A673 (cell line): ENCODE results near the gene SLCO3A1. TPM values are rescaled to one million over a fixed set of nuclear protein-coding genes. Genes with fewer than 3 reads are reported as not detected.

Experiments used
- BruUV-seq: library from RNA; stranded (reverse); fragments of 400-500 nt; replicated peaks from 2 replicates; lab custom pipeline; 2021; lab: Mats Ljungman, UMichigan
- CTCF ChIA-PET: fragments of 300-600 bp; sonication (Branson Sonifier 250); formaldehyde crosslinking; loops from one replicate; lab custom pipeline; 2022; ENCODE audit warnings: antibody characterized with exemption; lab: Charles Lee
- POLR2A ChIA-PET: fragments of 300-600 bp; sonication (Branson Sonifier 250); formaldehyde crosslinking; loops from one replicate; lab custom pipeline; 2022; ENCODE audit warnings: antibody characterized with exemption; ENCODE audit not compliant: low non-redundant PET; lab: Charles Lee
- DNase-seq: peaks from one replicate; pipeline ENCODE4 v3.0.0-alpha.2; 2015; ENCODE audit warnings: low spot score
- H3K27ac ChIP-seq: fragments of 200-600 bp; sonication (generic); 2 replicates; pipeline ENCODE4 v1.5.1; 2016; ENCODE audit warnings: mixed run types, low read depth, mild to moderate bottlenecking, mixed read lengths, antibody characterized with exemption, low read length; ENCODE audit not compliant: poor library complexity, severe bottlenecking
- H3K27me3 ChIP-seq: fragments of 200-600 bp; sonication (generic); replicated peaks from 2 replicates; pipeline ENCODE4 v1.6.1; 2017; ENCODE audit warnings: mixed run types, low read depth, mild to moderate bottlenecking, mixed read lengths, antibody characterized with exemption, low read length; ENCODE audit not compliant: insufficient read depth, poor library complexity
- H3K36me3 ChIP-seq: fragments of 200-600 bp; sonication (generic); 2 replicates; pipeline ENCODE4 v1.6.1; 2016; ENCODE audit warnings: mixed run types, mild to moderate bottlenecking, mixed read lengths, antibody characterized with exemption, low read length; ENCODE audit not compliant: insufficient read depth, poor library complexity, severe bottlenecking
- H3K4me1 ChIP-seq: fragments of 200-600 bp; sonication (generic); 2 replicates; pipeline ENCODE4 v1.6.1; 2017; ENCODE audit warnings: mixed run types, mild to moderate bottlenecking, mixed read lengths, antibody characterized with exemption, low read length; ENCODE audit not compliant: insufficient read depth, poor library complexity, severe bottlenecking
- H3K4me3 ChIP-seq: fragments of 200-600 bp; sonication (generic); 2 replicates; pipeline ENCODE4 v1.5.1; 2016; ENCODE audit warnings: low read depth, mixed run types, mild to moderate bottlenecking, mixed read lengths, low read length; ENCODE audit not compliant: poor library complexity, severe bottlenecking
- H3K9me3 ChIP-seq: fragments of 200-600 bp; sonication (generic); 2 replicates; pipeline ENCODE4 v1.6.1; 2016; ENCODE audit warnings: mixed run types, low read depth, mild to moderate bottlenecking, mixed read lengths, antibody characterized with exemption, low read length; ENCODE audit not compliant: poor library complexity, severe bottlenecking
- CTCF ChIP-seq: fragments of 300-800, 200-600 bp; sonication (generic); conservative IDR thresholded peaks from 2 replicates; pipeline ENCODE4 v1.5.1; 2017; ENCODE audit warnings: low read depth, mild to moderate bottlenecking, antibody characterized with exemption, low read length, moderate library complexity, mixed read lengths
- EZH2 ChIP-seq: fragments of 200-600 bp; sonication (generic); IDR thresholded peaks from 2 replicates; pipeline ENCODE4 v1.6.1; 2017; ENCODE audit warnings: borderline replicate concordance, low read depth, mild to moderate bottlenecking, mixed read lengths, antibody characterized with exemption, low read length; ENCODE audit not compliant: poor library complexity, severe bottlenecking
- intact Hi-C: fragments of 100-400 bp; cut with micrococcal nuclease; formaldehyde crosslinking; loops from one replicate; pipeline ENCODE4 v1.10.0; 2022; ENCODE audit not compliant: unreplicated experiment
- total RNA-seq: library from RNA; stranded (reverse); gene quantifications from 2 replicates; pipeline ENCODE4 v1.2.3, GENCODE V29; 2021

SLCO3A1 gene
- total RNA-seq, 1 experiment from 2014 or later: 16.6 TPM

DNA sequence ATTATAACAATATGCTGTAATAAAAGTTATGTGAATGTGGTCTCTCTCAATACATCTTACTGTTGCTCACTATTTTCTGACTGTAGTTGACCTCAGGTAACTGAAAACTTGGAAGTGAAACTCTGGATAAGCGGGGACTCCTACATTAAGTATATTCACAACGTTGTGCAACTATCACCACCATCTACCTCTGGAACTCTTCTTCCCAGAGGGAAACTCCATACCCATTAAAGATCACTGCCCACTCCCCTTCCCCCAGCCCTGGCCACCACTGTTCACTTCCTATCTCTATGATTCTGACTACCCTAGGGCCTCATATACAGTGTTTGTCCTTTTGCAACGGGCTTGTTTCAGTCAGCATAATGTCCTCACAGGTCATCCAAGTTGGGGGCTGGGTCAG lies 20.7 kb downstream of the SLCO3A1 start:
- TF ChIP-seq EZH2 (no peak), CTCF (no peak)
- BruUV-seq: no TSS peak
- intact Hi-C loops: no loop called here
- ChIA-PET CTCF (no interaction called here), POLR2A (no interaction called here)
- no peak overlapping the region for H3K4me3 ChIP-seq
- no peaks in the 10 kb centered on the region for H3K36me3 ChIP-seq
- H3K4me1 ChIP-seq: no peaks in the 10 kb centered on the region
- H3K27me3 ChIP-seq: no peaks in the 10 kb centered on the region
- H3K27ac ChIP-seq: no peak overlapping the region
- H3K9me3 ChIP-seq: no peaks in the 10 kb centered on the region
- DNase-seq: no peak

DNA sequence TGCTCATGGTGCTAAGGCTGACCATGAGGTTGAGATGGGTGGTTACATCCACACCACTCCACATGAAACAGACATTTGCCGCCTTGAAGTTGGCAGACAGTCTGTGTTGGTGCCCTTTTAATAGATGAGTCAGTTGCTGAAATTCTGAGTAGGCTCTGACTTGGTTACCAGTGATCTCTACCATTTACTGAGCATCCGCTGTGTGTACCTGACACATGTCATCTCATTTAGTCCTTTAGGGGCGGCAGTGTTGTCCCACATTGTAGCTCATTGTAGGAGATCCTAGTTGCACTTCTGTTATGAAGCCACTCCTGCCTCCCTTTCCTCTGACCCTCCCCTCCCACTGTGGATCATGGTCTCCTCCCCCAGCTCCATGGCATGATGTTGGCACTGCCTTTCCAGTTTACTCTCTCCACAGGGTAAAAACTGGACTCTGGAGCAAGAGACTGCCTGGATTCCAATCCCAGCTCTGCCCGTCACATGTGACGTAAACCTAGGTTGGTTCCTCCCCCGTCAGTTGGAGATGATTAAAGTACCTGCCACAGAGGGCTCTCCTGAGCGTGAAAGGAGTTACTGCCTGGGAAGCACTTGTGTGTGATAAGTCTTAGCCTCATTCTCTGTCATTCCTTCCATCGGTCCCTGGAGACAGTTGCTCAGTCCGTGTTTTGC lies 21.6 kb downstream of the SLCO3A1 start:
- H3K9me3 ChIP-seq: no peaks in the 10 kb centered on the region
- no peaks in the 10 kb centered on the region for H3K36me3 ChIP-seq
- no peak overlapping the region for H3K4me3 ChIP-seq
- H3K4me1 ChIP-seq: no peaks in the 10 kb centered on the region
- no peak overlapping the region for H3K27ac ChIP-seq
- CTCF ChIA-PET: no interaction called here
- TF ChIP-seq EZH2 (no peak), CTCF (no peak)
- POLR2A ChIA-PET: no interaction called here
- intact Hi-C loops: no loop called here
- no TSS peak for BruUV-seq
- no peaks in the 10 kb centered on the region for H3K27me3 ChIP-seq
- no peak for DNase-seq

- H3K4me3 ChIP-seq: no peak overlapping the region
- no peak for DNase-seq
- H3K4me1 ChIP-seq: no peaks in the 10 kb centered on the region
- ChIA-PET POLR2A (no interaction called here), CTCF (no interaction called here)
- no peaks in the 10 kb centered on the region for H3K9me3 ChIP-seq
- BruUV-seq: no TSS peak
- no peak for TF ChIP-seq EZH2
- TF ChIP-seq CTCF: no peak
- intact Hi-C loops: no loop called here
- no peak overlapping the region for H3K27ac ChIP-seq
- no peaks in the 10 kb centered on the region for H3K36me3 ChIP-seq
- H3K27me3 ChIP-seq: no peaks in the 10 kb centered on the region
These were observed 22.7 kb downstream of the SLCO3A1 start for GRCh38 chr15:91876187-91876586.
